ENCODE measurements around the gene CYP4A22.
A peak's percentile ranks its signal among the peaks of the same experiment; 100 is the strongest.

Gene CYP4A22

GRCh38 chr1:47178654-47179016, 41.4 kb downstream of the CYP4A22 start:
- H3K9me3 Mint-ChIP-seq: no peaks in the 10 kb centered on the region
- H3K27ac Mint-ChIP-seq: peak overlapping the region; percentile 93
- H3K4me1 Mint-ChIP-seq (ENCODE audit: low read depth): peaks cover 14% of the 10 kb centered on the region
- peak overlapping the region; percentile 90 for H3K4me3 Mint-ChIP-seq
- H3K27me3 Mint-ChIP-seq (ENCODE audit: low read depth): peaks cover 23% of the 10 kb centered on the region
- H3K36me3 Mint-ChIP-seq (ENCODE audit: low read depth): no peaks in the 10 kb centered on the region

GRCh38 chr1:47179017-47179987, 42.1 kb downstream of the CYP4A22 start:
- Mint-ChIP-seq H3K36me3 (ENCODE audit: low read depth) (no peaks in the 10 kb centered on the region), H3K4me1 (ENCODE audit: low read depth) (peaks cover 14% of the 10 kb centered on the region), H3K27ac (peak overlapping the region; percentile 93), H3K9me3 (no peaks in the 10 kb centered on the region), H3K27me3 (ENCODE audit: low read depth) (peaks cover 23% of the 10 kb centered on the region), H3K4me3 (peak overlapping the region; percentile 90)

- Mint-ChIP-seq H3K27me3 (ENCODE audit: low read depth) (peaks cover 23% of the 10 kb centered on the region), H3K9me3 (no peaks in the 10 kb centered on the region), H3K4me3 (peak overlapping the region; percentile 12), H3K4me1 (ENCODE audit: low read depth) (peaks cover 14% of the 10 kb centered on the region), H3K36me3 (ENCODE audit: low read depth) (no peaks in the 10 kb centered on the region), H3K27ac (peak overlapping the region; percentile 39)
Measured at GRCh38 chr1:47179988-47180563, 42.8 kb downstream of the CYP4A22 start.

- Mint-ChIP-seq H3K4me3 (no peak overlapping the region), H3K27me3 (ENCODE audit: low read depth) (peaks cover 23% of the 10 kb centered on the region), H3K36me3 (ENCODE audit: low read depth) (no peaks in the 10 kb centered on the region), H3K27ac (no peak overlapping the region), H3K4me1 (ENCODE audit: low read depth) (peaks cover 12% of the 10 kb centered on the region), H3K9me3 (no peaks in the 10 kb centered on the region)
Measured at GRCh38 chr1:47180603-47181094, 43.4 kb downstream of the CYP4A22 start.

GRCh38 chr1:47181095-47181954, 44.1 kb downstream of the CYP4A22 start:
- Mint-ChIP-seq H3K36me3 (ENCODE audit: low read depth) (no peaks in the 10 kb centered on the region), H3K27ac (no peak overlapping the region), H3K9me3 (no peaks in the 10 kb centered on the region), H3K27me3 (ENCODE audit: low read depth) (peaks cover 20% of the 10 kb centered on the region), H3K4me1 (ENCODE audit: low read depth) (peaks cover 12% of the 10 kb centered on the region), H3K4me3 (no peak overlapping the region)

GRCh38 chr1:47181955-47182675, 44.9 kb downstream of the CYP4A22 start:
- Mint-ChIP-seq H3K36me3 (ENCODE audit: low read depth) (no peaks in the 10 kb centered on the region), H3K4me3 (no peak overlapping the region), H3K9me3 (no peaks in the 10 kb centered on the region), H3K4me1 (ENCODE audit: low read depth) (peaks cover 12% of the 10 kb centered on the region), H3K27me3 (ENCODE audit: low read depth) (peaks cover 19% of the 10 kb centered on the region), H3K27ac (no peak overlapping the region)

- H3K27ac Mint-ChIP-seq: no peak overlapping the region
- peaks cover 19% of the 10 kb centered on the region for H3K27me3 Mint-ChIP-seq (ENCODE audit: low read depth)
Measured at GRCh38 chr1:47182676-47183235, 45.5 kb downstream of the CYP4A22 start.

GRCh38 chr1:47183308-47184089, 46.3 kb downstream of the CYP4A22 start:
- peaks cover 12% of the 10 kb centered on the region for H3K4me1 Mint-ChIP-seq (ENCODE audit: low read depth)
- no peak overlapping the region for H3K4me3 Mint-ChIP-seq
- no peaks in the 10 kb centered on the region for H3K9me3 Mint-ChIP-seq
- H3K36me3 Mint-ChIP-seq (ENCODE audit: low read depth): no peaks in the 10 kb centered on the region
- peaks cover 19% of the 10 kb centered on the region for H3K27me3 Mint-ChIP-seq (ENCODE audit: low read depth)
- H3K27ac Mint-ChIP-seq: no peak overlapping the region

More at GRCh38 chr1:47182676-47183235, 45.5 kb downstream of the CYP4A22 start:
- Mint-ChIP-seq H3K4me1 (ENCODE audit: low read depth) (peaks cover 12% of the 10 kb centered on the region), H3K4me3 (no peak overlapping the region), H3K36me3 (ENCODE audit: low read depth) (no peaks in the 10 kb centered on the region), H3K9me3 (no peaks in the 10 kb centered on the region)

- H3K27ac Mint-ChIP-seq: no peak overlapping the region
- no peaks in the 10 kb centered on the region for H3K9me3 Mint-ChIP-seq
- no peaks in the 10 kb centered on the region for H3K36me3 Mint-ChIP-seq (ENCODE audit: low read depth)
- peaks cover 6% of the 10 kb centered on the region for H3K4me1 Mint-ChIP-seq (ENCODE audit: low read depth)
- H3K27me3 Mint-ChIP-seq (ENCODE audit: low read depth): peaks cover 13% of the 10 kb centered on the region
- H3K4me3 Mint-ChIP-seq: no peak overlapping the region
Measured at GRCh38 chr1:47184090-47184821, 47.0 kb downstream of the CYP4A22 start.

GRCh38 chr1:47184822-47185677, 47.8 kb downstream of the CYP4A22 start:
- Mint-ChIP-seq H3K27me3 (ENCODE audit: low read depth) (peaks cover 9% of the 10 kb centered on the region), H3K4me1 (ENCODE audit: low read depth) (peaks cover 2% of the 10 kb centered on the region), H3K9me3 (no peaks in the 10 kb centered on the region), H3K4me3 (no peak overlapping the region), H3K27ac (no peak overlapping the region), H3K36me3 (ENCODE audit: low read depth) (no peaks in the 10 kb centered on the region)

- H3K4me3 Mint-ChIP-seq: no peak overlapping the region
- no peaks in the 10 kb centered on the region for H3K36me3 Mint-ChIP-seq (ENCODE audit: low read depth)
- no peaks in the 10 kb centered on the region for H3K27me3 Mint-ChIP-seq (ENCODE audit: low read depth)
- no peaks in the 10 kb centered on the region for H3K4me1 Mint-ChIP-seq (ENCODE audit: low read depth)
- H3K9me3 Mint-ChIP-seq: no peaks in the 10 kb centered on the region
- no peak overlapping the region for H3K27ac Mint-ChIP-seq
Measured at GRCh38 chr1:47186267-47187185, 49.3 kb downstream of the CYP4A22 start.
